GM20431 (cell line): ENCODE results near the gene PGA3.
"Not testable (repeated sequence)": the region's sequence is repeated elsewhere in the genome, so short reads cannot be mapped to it uniquely, and the experiment has no call there.

Source experiments
- in situ Hi-C: fragments of 300-500 bp; cut with MseI, MboI; formaldehyde crosslinking; loops from one replicate; pipeline ENCODE4 v1.15.0; 2020; ENCODE audit warnings: low sequenced_read_pairs; ENCODE audit not compliant: unreplicated experiment

PGA3 gene

DNA sequence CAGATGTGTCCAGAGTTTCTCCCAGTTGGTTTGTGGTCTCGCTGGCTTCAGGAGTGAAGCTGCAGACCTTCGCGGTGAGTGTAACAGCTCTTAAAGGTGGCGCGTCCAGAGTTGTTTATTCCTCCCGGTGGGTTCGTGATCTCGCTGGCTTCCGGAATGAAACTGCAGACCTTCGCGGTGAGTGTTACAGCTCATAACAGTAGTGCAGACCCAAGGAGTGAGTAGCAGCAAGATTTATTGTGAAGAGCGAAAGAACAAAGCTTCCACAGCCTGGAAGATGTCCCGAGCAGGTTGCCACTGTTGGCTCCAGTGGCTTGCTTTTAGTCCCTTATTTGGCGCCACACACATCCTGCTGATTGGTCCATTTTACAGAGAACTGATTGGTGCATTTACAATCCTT is 1.8 kb upstream of the PGA3 start:
- in situ Hi-C loops, result no loop called here

DNA sequence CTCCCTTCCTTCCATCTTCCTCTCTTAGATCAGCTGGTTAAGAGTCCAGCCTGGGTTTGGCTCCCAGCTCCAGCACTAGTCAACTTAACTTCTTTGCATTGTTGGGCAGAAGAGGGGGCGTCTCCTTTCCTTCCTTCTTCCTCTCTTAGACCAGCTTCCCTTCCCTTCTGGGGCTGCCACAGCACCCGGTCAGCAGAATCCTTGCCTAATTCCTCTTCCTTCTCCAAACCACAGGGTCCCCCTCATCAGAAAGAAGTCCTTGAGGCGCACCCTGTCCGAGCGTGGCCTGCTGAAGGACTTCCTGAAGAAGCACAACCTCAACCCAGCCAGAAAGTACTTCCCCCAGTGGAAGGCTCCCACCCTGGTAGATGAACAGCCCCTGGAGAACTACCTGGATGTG is 558 bp downstream of the PGA3 start:
- in situ Hi-C loops, result not testable (repeated sequence)

DNA sequence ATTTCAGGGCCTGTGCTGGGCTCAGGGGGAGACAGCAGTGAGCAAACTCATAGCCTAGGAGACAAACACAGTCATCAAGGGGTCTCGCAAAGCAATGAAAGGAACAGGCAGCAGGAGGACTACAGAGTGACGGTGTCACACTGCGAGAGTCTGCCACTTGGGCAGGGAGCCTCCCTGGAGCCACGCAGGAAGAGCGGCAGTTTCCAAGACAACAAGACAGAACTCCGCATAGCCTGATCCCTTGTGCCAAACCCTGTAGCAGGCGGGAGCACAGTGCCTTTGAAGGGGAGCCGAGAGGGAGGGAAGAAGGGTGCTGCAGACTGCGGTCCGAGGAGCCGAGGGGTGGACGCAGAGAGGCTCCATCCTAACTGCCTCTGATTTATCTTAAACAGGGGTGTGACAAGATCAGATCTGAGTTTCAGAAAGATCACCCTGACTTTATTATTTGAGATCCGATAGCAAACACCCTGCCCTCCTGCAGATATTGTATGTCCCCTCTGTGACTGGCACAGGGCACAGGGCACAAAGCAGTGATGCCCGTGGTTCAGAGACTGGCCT is 1.3 kb downstream of the PGA3 start:
- in situ Hi-C loops, result not testable (repeated sequence)

DNA sequence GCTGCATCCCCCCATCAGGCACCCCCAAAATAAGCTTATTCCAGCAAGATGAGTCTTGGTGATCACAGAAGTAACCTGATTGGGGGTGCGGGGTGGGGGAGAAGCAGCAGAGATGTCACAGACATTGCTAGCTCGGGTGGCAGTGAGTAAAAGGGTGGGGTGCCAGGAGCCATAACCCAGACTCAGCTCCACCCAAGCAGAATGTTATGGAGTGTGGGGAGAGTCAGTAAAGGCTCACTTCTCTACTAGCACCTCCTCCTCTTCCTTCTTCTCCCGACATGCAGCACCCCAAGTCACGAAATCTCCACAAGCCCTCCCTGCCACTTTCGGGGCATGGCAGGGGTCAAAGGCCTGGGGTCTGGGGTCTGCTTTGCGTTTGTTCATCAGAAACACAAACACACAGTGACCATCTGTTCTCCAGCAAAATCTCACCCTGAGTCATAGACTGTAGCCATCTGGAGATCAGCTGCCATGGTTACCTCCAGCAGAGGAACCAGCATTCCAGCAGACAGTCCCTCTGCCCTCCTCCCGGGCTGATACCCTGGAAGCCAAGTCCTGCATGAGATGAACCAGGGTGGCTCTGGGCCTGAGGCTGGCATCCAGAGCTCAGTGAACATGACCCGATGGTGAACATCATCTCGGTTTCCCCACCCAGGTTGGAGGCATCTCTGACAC is 4.5 kb downstream of the PGA3 start:
- in situ Hi-C loops, result not testable (repeated sequence)

DNA sequence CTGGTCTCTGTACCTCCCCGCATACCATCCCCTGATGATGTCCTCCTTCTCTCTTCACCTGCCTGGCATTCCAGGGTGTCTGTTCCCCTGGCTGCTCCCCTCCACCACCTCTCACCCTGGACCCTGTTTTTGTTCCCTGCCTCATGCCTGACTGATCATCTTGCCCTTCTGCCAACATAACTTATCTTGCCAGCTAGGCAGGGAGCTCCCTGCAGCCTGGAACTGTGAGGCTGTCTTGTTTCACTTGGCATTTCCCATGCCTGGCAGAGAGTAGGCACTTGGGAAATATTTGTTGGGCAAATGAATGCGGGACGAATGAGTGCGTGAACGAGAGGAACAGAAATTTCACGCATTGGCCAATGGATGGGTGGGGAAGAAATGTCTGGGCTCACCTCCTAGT is 7.3 kb downstream of the PGA3 start:
- in situ Hi-C loops, result not testable (repeated sequence)

DNA sequence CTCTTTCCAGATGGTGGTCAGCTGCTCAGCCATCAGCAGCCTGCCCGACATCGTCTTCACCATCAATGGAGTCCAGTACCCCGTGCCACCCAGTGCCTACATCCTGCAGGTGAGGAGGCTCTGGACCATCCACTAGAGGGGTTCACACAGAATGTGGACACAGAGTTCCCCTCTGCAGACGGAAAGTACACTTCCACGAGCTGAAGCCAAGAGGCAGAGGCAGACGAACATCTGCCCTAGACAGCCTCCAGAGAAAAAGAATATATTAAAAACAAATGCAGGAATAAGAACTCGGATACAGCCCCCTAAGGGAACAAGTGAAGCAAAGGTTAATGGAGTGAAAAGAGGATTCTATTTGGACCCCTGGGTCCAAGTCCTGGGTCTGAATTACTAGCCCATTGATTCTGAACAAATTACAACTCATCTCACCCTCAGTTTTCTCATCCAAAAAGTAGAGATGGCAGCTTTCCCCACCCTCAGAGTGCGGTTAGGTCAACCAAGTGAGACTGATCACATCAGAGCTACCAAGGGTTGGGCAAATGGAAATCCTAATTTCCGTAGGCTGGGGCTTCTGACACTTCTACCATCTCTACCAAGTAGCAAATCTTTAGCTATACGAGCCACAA is 8.1 kb downstream of the PGA3 start:
- in situ Hi-C loops, result not testable (repeated sequence)

DNA sequence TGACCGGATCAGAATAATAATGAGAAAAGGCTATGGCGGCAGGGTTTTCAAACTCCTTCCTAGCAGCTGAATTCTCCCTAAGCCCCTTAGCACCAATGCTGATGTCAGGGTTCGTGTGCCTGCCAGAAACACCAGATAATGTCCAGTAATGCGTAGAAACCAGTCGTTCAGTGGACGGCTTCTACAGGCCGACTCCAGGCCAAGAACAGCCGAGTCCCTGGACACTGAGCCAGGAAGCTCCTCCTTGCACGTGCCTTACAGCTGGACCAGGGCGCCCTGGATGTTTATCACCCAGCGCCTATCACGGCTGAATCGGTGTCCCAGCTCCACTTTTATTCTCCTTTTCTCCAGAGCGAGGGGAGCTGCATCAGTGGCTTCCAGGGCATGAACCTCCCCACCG is 8.9 kb downstream of the PGA3 start:
- in situ Hi-C loops, result not testable (repeated sequence)

DNA sequence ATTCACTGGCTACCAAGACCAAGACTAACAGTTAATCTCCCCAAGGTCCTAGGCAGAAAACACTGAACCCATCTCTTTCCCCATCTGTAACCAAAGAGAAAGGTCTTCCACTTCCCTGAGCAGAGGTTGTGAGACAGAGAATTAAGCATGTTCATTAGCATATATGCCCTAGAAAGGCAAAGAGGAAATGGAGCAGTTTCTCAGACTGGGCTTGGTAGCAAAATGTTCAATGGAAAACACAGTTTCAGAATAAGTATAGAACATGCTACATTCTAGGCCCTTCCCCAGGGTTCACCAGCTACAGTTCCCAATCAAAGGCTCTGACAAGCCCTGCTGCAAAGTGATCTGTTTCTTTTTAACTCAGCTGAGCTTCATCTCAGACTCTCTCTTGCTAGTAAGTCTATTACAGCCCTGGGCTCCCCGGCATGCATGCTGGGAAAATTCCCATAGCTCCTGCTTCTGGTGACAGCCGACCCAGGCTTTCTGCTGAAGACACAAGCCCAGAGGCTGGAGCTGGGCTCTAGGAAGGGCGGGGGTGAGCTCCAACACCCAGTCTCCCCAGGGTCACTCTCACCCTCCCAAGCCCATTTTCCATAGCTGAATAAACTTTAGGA is 10.5 kb downstream of the PGA3 start:
- in situ Hi-C loops, result not testable (repeated sequence)

DNA sequence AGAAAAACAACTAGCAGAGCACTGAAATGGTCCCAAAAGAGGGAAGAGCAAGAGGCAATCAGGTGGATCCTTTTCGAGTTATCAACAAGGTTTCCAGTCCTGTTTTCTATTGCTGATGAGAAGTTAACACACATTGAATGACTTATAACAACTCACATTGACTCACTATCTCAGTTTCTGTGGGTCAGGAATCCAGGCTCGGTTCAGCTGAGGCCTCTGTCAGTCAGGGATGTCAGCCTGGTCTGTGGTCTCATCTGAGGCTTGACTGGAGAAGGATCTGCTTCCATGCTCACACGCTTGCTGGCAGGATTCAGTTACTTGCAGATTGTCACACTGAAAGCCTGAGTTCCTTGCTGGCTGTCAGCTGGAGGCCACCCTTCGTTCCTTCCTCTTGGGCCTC is 15.0 kb downstream of the PGA3 start:
- in situ Hi-C loops, result not testable (repeated sequence)

DNA sequence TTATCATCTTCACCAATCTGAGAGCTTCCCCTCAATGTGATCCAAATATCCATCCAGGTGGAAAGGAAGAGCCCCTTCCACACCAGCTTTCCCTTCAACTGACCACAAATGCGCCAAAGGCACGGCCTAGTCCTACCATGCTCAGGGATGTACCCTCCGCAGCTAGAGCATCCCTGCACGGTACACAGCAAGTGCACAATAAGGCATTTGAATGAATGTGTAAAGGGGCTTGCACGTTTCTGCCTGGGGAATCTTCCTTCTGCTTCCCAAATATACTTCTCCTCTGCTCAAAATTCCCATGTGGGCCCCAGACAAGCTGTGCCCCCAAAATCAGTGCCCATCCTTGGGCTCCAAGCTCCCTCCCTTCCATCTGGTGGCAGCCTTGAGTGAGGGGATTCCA is 15.7 kb downstream of the PGA3 start:
- in situ Hi-C loops, result not testable (repeated sequence)

DNA sequence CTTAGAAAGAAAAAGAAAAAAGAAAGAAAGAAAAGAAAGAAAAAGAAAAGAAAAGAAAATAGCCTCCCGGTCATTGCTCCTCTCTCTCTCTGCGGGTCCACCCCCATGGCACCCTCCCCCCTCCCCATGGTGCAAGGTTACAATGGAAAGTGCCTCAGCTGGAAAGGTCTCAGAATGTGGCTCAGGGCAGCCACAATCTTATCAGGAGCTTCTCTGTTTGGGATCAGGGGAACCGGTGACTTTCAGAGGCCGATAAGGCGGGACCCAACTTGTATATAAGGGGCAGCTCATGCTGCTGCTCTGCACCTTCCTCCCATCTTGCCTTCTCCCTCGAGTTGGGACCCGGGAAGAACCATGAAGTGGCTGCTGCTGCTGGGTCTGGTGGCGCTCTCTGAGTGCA is 18.7 kb downstream of the PGA3 start, which contains the start of gene PGA4:
PGA4 (plus strand) TSS at position 301 of the 400 bp plus-strand sequence; CDS start at position 355, 54 bp downstream.
- in situ Hi-C loops, result not testable (repeated sequence)

DNA sequence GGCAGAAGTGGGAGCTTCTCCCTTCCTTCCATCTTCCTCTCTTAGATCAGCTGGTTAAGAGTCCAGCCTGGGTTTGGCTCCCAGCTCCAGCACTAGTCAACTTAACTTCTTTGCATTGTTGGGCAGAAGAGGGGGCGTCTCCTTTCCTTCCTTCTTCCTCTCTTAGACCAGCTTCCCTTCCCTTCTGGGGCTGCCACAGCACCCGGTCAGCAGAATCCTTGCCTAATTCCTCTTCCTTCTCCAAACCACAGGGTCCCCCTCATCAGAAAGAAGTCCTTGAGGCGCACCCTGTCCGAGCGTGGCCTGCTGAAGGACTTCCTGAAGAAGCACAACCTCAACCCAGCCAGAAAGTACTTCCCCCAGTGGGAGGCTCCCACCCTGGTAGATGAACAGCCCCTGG is 19.4 kb downstream of the PGA3 start:
- in situ Hi-C loops, result not testable (repeated sequence)

DNA sequence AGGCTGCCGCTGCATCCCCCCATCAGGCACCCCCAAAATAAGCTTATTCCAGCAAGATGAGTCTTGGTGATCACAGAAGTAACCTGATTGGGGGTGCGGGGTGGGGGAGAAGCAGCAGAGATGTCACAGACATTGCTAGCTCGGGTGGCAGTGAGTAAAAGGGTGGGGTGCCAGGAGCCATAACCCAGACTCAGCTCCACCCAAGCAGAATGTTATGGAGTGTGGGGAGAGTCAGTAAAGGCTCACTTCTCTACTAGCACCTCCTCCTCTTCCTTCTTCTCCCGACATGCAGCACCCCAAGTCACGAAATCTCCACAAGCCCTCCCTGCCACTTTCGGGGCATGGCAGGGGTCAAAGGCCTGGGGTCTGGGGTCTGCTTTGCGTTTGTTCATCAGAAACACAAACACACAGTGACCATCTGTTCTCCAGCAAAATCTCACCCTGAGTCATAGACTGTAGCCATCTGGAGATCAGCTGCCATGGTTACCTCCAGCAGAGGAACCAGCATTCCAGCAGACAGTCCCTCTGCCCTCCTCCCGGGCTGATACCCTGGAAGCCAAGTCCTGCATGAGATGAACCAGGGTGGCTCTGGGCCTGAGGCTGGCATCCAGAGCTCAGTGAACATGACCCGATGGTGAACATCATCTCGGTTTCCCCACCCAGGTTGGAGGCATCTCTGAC is 23.3 kb downstream of the PGA3 start:
- in situ Hi-C loops, result not testable (repeated sequence)

DNA sequence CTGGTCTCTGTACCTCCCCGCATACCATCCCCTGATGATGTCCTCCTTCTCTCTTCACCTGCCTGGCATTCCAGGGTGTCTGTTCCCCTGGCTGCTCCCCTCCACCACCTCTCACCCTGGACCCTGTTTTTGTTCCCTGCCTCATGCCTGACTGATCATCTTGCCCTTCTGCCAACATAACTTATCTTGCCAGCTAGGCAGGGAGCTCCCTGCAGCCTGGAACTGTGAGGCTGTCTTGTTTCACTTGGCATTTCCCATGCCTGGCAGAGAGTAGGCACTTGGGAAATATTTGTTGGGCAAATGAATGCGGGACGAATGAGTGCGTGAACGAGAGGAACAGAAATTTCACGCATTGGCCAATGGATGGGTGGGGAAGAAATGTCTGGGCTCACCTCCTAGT is 26.1 kb downstream of the PGA3 start:
- in situ Hi-C loops, result not testable (repeated sequence)

DNA sequence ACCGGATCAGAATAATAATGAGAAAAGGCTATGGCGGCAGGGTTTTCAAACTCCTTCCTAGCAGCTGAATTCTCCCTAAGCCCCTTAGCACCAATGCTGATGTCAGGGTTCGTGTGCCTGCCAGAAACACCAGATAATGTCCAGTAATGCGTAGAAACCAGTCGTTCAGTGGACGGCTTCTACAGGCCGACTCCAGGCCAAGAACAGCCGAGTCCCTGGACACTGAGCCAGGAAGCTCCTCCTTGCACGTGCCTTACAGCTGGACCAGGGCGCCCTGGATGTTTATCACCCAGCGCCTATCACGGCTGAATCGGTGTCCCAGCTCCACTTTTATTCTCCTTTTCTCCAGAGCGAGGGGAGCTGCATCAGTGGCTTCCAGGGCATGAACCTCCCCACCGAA is 27.7 kb downstream of the PGA3 start:
- in situ Hi-C loops, result not testable (repeated sequence)

DNA sequence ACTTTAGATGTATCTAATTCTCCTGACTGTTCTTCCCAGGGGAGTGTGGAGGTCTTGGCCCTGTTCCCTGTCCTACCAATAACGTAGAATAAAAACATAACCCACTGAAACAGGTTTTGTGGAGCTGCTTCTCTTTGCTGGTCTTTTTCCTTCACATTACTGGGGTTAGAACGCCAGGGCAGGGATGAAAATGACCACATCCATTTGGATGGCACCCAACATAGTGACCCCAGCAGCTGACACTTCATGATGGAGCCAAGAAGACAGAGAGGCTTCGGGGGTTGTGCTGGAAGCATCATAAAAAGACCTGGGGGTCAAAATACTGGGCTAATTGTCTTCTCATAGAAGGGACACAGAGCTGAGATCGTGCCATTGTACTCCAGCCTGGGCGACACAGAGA is 28.3 kb downstream of the PGA3 start:
- in situ Hi-C loops, result not testable (repeated sequence)

DNA sequence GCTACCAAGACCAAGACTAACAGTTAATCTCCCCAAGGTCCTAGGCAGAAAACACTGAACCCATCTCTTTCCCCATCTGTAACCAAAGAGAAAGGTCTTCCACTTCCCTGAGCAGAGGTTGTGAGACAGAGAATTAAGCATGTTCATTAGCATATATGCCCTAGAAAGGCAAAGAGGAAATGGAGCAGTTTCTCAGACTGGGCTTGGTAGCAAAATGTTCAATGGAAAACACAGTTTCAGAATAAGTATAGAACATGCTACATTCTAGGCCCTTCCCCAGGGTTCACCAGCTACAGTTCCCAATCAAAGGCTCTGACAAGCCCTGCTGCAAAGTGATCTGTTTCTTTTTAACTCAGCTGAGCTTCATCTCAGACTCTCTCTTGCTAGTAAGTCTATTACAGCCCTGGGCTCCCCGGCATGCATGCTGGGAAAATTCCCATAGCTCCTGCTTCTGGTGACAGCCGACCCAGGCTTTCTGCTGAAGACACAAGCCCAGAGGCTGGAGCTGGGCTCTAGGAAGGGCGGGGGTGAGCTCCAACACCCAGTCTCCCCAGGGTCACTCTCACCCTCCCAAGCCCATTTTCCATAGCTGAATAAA is 29.3 kb downstream of the PGA3 start:
- in situ Hi-C loops, result not testable (repeated sequence)

DNA sequence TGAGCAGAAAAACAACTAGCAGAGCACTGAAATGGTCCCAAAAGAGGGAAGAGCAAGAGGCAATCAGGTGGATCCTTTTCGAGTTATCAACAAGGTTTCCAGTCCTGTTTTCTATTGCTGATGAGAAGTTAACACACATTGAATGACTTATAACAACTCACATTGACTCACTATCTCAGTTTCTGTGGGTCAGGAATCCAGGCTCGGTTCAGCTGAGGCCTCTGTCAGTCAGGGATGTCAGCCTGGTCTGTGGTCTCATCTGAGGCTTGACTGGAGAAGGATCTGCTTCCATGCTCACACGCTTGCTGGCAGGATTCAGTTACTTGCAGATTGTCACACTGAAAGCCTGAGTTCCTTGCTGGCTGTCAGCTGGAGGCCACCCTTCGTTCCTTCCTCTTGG is 33.8 kb downstream of the PGA3 start:
- in situ Hi-C loops, result not testable (repeated sequence)

DNA sequence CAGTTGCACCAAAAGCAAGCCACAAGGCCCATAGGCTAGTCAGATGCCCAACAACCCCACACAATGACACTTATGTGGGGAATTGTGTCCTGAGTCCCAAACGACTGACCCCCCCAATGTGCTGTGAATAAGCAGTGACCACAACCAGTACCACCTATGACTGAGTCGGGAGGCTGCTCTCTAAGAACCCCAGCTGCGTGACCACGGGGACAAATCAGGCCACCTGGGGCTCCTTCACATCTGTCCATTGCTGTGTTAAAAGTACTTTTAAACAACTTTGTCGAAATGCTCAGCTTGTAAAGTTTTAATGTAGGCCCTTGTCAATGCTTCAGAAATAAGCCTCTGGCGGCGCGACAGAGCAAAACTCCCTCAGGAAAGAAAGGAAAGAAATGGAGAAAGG is 37.0 kb downstream of the PGA3 start:
- in situ Hi-C loops, result not testable (repeated sequence)

DNA sequence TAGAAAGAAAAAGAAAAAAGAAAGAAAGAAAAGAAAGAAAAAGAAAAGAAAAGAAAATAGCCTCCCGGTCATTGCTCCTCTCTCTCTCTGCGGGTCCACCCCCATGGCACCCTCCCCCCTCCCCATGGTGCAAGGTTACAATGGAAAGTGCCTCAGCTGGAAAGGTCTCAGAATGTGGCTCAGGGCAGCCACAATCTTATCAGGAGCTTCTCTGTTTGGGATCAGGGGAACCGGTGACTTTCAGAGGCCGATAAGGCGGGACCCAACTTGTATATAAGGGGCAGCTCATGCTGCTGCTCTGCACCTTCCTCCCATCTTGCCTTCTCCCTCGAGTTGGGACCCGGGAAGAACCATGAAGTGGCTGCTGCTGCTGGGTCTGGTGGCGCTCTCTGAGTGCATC is 37.6 kb downstream of the PGA3 start, which contains the start of gene PGA5:
PGA5 (plus strand) TSS at position 301 of the 400 bp plus-strand sequence; CDS start at position 353, 52 bp downstream.
- in situ Hi-C loops, result not testable (repeated sequence)
